ENCODE measurements around the gene GLRX3.

GLRX3 gene

GRCh38 chr10:130159192-130159794, 23.1 kb downstream of the GLRX3 start:
- Histone ChIP-seq H3K4me1 (ENCODE audit: insufficient read depth, low read length) (peaks cover 7% of the 10 kb centered on the region), H3K9me3 (ENCODE audit: control insufficient read depth, insufficient read depth, low read length) (no peaks in the 10 kb centered on the region), H3K9ac (ENCODE audit: low read depth, low read length) (no peak overlapping the region), H3K36me3 (ENCODE audit: insufficient read depth, low read length) (peaks cover 26% of the 10 kb centered on the region)

DNA sequence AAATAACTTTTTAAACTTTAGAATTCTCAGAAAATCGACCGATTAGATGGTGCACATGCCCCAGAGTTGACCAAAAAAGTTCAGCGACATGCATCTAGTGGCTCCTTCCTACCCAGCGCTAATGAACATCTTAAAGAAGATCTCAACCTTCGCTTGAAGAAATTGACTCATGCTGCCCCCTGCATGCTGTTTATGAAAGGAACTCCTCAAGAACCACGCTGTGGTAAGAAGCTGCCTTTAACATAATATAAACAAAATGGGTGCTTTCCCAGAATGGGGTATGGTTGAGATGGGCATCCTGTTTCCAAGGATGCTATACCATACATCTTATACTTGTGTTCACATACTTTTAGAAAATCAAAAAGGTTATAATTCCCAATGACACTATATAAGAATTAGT, 24.6 kb downstream of the GLRX3 start:
- peaks cover 21% of the 10 kb centered on the region for H3K36me3 ChIP-seq (ENCODE audit: insufficient read depth, low read length)
- no peak overlapping the region for H3K9ac ChIP-seq (ENCODE audit: low read depth, low read length)

DNA sequence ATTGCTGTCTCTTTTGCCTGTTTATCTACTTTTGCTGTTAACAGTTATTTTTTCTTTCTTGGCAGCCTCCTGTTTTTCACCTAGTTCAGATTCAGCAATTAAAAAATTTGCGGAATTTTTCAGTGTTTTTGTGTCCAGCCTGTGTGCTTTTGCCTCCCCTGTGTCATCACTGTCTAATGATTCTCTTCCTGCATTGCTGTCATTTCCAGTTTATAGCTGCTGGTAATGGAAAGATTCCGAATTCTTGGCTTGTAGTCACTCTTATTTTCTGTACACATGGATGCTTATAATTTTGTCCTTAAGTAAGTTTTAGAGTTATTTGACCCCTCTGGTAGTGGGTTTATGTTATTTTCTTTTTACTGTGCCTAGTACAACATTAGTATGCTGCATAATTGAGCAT, 25.1 kb downstream of the GLRX3 start:
- peaks cover 24% of the 10 kb centered on the region for H3K36me3 ChIP-seq (ENCODE audit: insufficient read depth, low read length)

More for the DNA sequence above, 24.6 kb downstream of the GLRX3 start:
- peaks cover 7% of the 10 kb centered on the region for H3K4me1 ChIP-seq (ENCODE audit: insufficient read depth, low read length)
- H3K9me3 ChIP-seq (ENCODE audit: control insufficient read depth, insufficient read depth, low read length), result no peaks in the 10 kb centered on the region

GRCh38 chr10:130167193-130167592, 31.0 kb downstream of the GLRX3 start:
- H3K36me3 ChIP-seq (ENCODE audit: insufficient read depth, low read length), result peaks cover 14% of the 10 kb centered on the region

More for the DNA sequence above, 25.1 kb downstream of the GLRX3 start:
- Histone ChIP-seq H3K9ac (ENCODE audit: low read depth, low read length) (no peak overlapping the region), H3K9me3 (ENCODE audit: control insufficient read depth, insufficient read depth, low read length) (no peaks in the 10 kb centered on the region), H3K4me1 (ENCODE audit: insufficient read depth, low read length) (peaks cover 7% of the 10 kb centered on the region)

GRCh38 chr10:130167707-130168106, 31.5 kb downstream of the GLRX3 start:
- Histone ChIP-seq H3K36me3 (ENCODE audit: insufficient read depth, low read length) (peaks cover 9% of the 10 kb centered on the region), H3K9me3 (ENCODE audit: control insufficient read depth, insufficient read depth, low read length) (no peaks in the 10 kb centered on the region)

More at GRCh38 chr10:130167193-130167592, 31.0 kb downstream of the GLRX3 start:
- H3K9me3 ChIP-seq (ENCODE audit: control insufficient read depth, insufficient read depth, low read length), result no peaks in the 10 kb centered on the region
- no peak overlapping the region for H3K9ac ChIP-seq (ENCODE audit: low read depth, low read length)
- peaks cover 4% of the 10 kb centered on the region; the same call in 1 of the 2 replicates for H3K4me1 ChIP-seq (ENCODE audit: insufficient read depth, low read length)

DNA sequence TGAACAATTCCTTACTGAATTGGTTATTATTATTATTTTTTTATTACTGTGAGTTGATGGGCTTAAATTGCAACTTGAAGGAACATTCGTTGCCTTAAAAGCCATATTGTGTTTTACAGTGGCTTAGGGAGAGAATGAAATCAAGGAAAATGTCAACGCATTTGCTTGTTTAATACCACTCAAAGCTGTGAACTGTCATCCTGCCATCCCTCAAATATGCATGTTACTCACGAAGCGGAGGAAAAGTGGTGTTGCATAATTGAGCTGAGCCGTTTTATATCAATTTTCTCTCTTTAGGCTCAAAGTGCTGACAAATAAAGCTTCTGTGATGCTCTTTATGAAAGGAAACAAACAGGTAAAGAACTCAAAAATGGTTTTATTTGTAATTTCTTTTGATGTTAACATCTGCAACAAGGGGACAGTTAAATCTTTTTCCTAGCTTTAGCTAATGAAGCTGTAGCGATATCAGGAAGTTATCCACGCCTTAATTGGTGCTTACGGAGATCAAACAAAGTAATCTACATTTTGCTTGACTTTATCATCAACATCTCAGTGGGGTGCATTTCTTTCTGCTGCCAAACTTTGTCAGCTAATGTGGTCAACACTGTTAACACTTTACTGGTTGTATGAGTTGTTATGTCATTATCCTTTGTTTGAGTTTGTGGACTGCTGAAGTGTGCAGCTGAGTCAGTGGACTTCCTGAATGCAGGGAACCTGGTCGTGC, 33.1 kb downstream of the GLRX3 start:
- H3K9ac ChIP-seq (ENCODE audit: low read depth, low read length), result no peak overlapping the region
- H3K36me3 ChIP-seq (ENCODE audit: insufficient read depth, low read length), result peaks cover 6% of the 10 kb centered on the region
- H3K4me1 ChIP-seq (ENCODE audit: insufficient read depth, low read length), result peaks cover 4% of the 10 kb centered on the region; the same call in 1 of the 2 replicates
- no peaks in the 10 kb centered on the region for H3K9me3 ChIP-seq (ENCODE audit: control insufficient read depth, insufficient read depth, low read length)

More at GRCh38 chr10:130167707-130168106, 31.5 kb downstream of the GLRX3 start:
- H3K9ac ChIP-seq (ENCODE audit: low read depth, low read length), result no peak overlapping the region
- H3K4me1 ChIP-seq (ENCODE audit: insufficient read depth, low read length), result peaks cover 4% of the 10 kb centered on the region; the same call in 1 of the 2 replicates

GRCh38 chr10:130171196-130171595, 35.0 kb downstream of the GLRX3 start:
- no peaks in the 10 kb centered on the region for H3K9me3 ChIP-seq (ENCODE audit: control insufficient read depth, insufficient read depth, low read length)
- no peak overlapping the region for H3K9ac ChIP-seq (ENCODE audit: low read depth, low read length)
- H3K36me3 ChIP-seq (ENCODE audit: insufficient read depth, low read length), result peaks cover 6% of the 10 kb centered on the region
- peaks cover 4% of the 10 kb centered on the region; the same call in 1 of the 2 replicates for H3K4me1 ChIP-seq (ENCODE audit: insufficient read depth, low read length)

GRCh38 chr10:130174328-130174727, 38.1 kb downstream of the GLRX3 start:
- peaks cover 6% of the 10 kb centered on the region for H3K36me3 ChIP-seq (ENCODE audit: insufficient read depth, low read length)

DNA sequence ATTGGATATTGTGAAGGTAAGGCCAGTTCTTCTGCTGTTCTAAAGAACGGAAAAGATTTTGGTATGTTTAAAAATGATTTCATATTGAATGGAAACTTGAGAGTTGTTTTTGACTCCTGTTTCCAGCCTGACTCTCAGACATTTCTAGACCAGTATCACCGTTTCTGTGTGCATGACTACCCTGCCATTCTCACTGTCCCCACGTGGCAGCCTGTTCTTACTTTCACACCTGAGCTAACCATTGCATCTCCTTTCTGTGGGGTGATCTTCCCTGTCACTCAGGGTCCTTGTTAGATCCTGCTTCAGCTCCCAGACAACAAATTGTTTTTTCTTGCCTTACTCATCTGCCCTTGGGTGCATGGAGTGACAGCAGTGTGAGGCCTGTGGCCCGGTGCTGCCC, 38.9 kb downstream of the GLRX3 start:
- peaks cover 6% of the 10 kb centered on the region for H3K36me3 ChIP-seq (ENCODE audit: insufficient read depth, low read length)
- H3K9me3 ChIP-seq (ENCODE audit: control insufficient read depth, insufficient read depth, low read length), result no peaks in the 10 kb centered on the region
- no peak overlapping the region for H3K9ac ChIP-seq (ENCODE audit: low read depth, low read length)
- H3K4me1 ChIP-seq (ENCODE audit: insufficient read depth, low read length), result no peaks in the 10 kb centered on the region

More at GRCh38 chr10:130174328-130174727, 38.1 kb downstream of the GLRX3 start:
- Histone ChIP-seq H3K9ac (ENCODE audit: low read depth, low read length) (no peak overlapping the region), H3K4me1 (ENCODE audit: insufficient read depth, low read length) (peaks cover under 1% of the 10 kb centered on the region; the same call in 1 of the 2 replicates), H3K9me3 (ENCODE audit: control insufficient read depth, insufficient read depth, low read length) (no peaks in the 10 kb centered on the region)

DNA sequence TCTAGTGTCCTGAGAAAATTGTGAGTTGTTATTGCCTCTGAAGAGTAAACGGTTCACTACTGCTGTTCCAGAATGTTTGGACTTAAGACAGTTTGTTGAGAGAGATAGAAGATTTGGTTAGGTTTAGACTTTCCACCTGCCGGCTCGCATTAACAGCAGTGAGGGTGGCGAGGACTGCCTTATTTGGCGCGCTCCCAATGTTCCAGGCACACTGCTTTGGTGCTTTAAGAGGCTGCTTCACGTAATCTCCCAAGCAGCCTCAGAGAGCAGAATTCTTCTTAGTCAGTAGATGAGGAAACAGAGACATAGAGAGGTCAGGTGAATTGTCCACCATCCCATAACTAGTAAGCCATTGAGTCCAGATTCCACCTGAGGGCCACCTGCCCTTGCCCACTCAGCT, 41.1 kb downstream of the GLRX3 start:
- no peaks in the 10 kb centered on the region for H3K9me3 ChIP-seq (ENCODE audit: control insufficient read depth, insufficient read depth, low read length)
- H3K36me3 ChIP-seq (ENCODE audit: insufficient read depth, low read length), result peaks cover 27% of the 10 kb centered on the region
- no peaks in the 10 kb centered on the region for H3K4me1 ChIP-seq (ENCODE audit: insufficient read depth, low read length)
- H3K9ac ChIP-seq (ENCODE audit: low read depth, low read length), result no peak overlapping the region

DNA sequence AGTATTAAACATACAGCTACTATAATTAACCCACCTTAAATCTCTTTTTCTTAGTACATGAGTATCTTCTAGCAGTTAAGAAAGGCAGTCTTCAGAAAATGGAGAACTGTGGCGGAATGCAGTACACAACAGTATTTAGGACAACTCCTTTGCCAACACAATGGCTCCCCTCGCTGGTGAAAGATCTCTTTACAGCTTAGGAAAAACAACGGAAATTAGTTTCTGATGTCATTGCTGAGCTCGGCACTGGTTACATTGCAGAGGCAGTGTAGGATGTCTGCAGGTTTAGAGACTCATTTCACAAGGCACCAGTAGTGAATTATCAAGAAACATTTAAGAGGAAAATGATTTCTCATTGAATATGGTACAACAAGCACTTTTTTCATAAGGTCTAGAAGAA, 43.4 kb downstream of the GLRX3 start:
- Histone ChIP-seq H3K9ac (ENCODE audit: low read depth, low read length) (no peak overlapping the region), H3K4me1 (ENCODE audit: insufficient read depth, low read length) (no peaks in the 10 kb centered on the region), H3K36me3 (ENCODE audit: insufficient read depth, low read length) (peaks cover 36% of the 10 kb centered on the region), H3K9me3 (ENCODE audit: control insufficient read depth, insufficient read depth, low read length) (no peaks in the 10 kb centered on the region)

DNA sequence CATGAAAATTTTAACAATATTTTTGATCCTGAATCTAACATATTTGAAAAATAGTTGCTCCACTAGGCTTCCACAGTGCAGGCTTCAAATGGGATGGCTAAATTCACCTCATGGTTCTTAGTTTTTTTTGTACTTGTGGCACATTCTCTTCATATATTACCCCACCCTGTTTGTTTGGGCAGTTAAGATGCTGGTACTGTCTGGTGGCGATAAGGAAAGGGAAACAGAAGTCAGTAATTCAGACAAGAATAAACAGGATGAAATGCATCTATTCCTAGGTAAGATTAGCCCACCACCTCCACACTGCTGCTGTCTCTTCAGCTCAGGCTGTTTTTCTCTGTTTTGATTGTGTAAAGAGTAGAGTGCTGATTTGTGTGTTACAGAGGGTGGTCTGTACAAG, 44.2 kb downstream of the GLRX3 start:
- no peak overlapping the region for H3K9ac ChIP-seq (ENCODE audit: low read depth, low read length)
- peaks cover 39% of the 10 kb centered on the region for H3K36me3 ChIP-seq (ENCODE audit: insufficient read depth, low read length)
- H3K9me3 ChIP-seq (ENCODE audit: control insufficient read depth, insufficient read depth, low read length), result no peaks in the 10 kb centered on the region
- H3K4me1 ChIP-seq (ENCODE audit: insufficient read depth, low read length), result no peaks in the 10 kb centered on the region

- Histone ChIP-seq H3K9ac (ENCODE audit: low read depth, low read length) (no peak overlapping the region), H3K4me1 (ENCODE audit: insufficient read depth, low read length) (no peaks in the 10 kb centered on the region), H3K36me3 (ENCODE audit: insufficient read depth, low read length) (peaks cover 39% of the 10 kb centered on the region)
Observed at GRCh38 chr10:130181858-130182257, 45.7 kb downstream of the GLRX3 start.

DNA sequence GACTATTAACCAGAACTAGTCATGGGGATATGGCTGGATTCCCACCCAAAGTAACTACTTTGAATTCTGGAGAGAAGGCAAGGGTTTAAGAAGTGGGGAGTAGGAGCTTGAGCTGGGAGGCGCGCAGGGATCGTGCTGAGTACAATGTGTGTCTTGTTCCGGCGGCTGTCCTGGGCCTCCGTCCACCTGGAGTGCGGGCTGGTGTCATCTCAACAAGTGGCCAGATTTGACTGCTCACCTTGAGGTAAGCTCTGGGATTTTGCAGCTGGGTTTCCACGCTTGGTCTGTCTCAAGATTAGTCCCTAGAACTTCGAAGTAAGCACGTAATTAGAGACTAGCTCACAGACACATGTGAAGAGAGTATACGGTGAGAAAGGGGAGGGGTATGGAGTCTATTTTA, 49.4 kb downstream of the GLRX3 start:
- Histone ChIP-seq H3K9ac (ENCODE audit: low read depth, low read length) (no peak overlapping the region), H3K9me3 (ENCODE audit: control insufficient read depth, insufficient read depth, low read length) (no peaks in the 10 kb centered on the region), H3K4me1 (ENCODE audit: insufficient read depth, low read length) (no peaks in the 10 kb centered on the region), H3K36me3 (ENCODE audit: insufficient read depth, low read length) (peaks cover 34% of the 10 kb centered on the region)

More at GRCh38 chr10:130181858-130182257, 45.7 kb downstream of the GLRX3 start:
- no peaks in the 10 kb centered on the region for H3K9me3 ChIP-seq (ENCODE audit: control insufficient read depth, insufficient read depth, low read length)

Data from ES-I3 (cell line).